DOHH2 (cell line): ENCODE data around the gene ITPK1.

Experiments
- EZH2phosphoT487 ChIP-seq: fragments of 200-600 bp; sonication (generic); IDR thresholded peaks from 2 replicates; pipeline ENCODE4 v1.6.1; 2017; ENCODE audit warnings: borderline replicate concordance, mild to moderate bottlenecking, antibody characterized with exemption, low read length, moderate library complexity, mixed read lengths
- TF ChIP-seq, protein P1 (sequence below): fragments of 200-600 bp; sonication (generic); IDR thresholded peaks from one replicate; pipeline ENCODE4 v1.5.1; 2014; ENCODE audit warnings: antibody characterized with exemption, mild to moderate bottlenecking, low read depth, low read length; ENCODE audit not compliant: poor library complexity, severe bottlenecking

DNA sequence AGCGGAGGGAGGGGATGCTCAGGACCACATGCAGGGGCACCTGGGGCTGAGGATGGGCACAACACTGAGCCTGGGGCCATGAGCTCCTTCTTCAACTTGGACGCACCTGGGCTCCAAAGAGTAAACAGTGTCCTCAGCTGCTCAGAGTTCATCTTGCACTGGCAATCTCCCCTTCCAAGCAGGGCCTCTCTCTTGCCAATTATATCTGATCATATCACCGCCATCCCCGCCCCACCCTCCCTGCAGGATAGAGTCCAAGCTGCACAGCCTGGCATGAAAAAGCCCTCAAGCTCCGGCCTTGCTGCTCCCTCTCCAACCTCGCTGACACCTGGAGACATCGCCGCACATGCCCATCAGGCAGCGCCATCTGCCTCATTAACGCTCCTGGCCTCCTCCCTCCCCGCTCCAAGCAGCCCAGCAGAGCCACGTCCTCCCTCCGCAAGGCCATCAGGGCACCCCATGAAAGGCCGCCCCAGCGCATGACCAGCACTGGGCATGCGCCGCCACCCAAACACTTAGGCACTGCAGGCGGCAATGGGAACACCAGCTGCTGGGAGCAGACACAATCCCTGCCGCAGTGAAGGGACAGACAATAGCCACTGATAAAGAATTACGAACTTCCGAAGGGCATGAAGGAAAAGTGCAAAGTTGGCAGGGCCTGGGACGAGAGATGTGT lies 103.9 kb downstream of the ITPK1 start:
- TF ChIP-seq, protein P1, sequence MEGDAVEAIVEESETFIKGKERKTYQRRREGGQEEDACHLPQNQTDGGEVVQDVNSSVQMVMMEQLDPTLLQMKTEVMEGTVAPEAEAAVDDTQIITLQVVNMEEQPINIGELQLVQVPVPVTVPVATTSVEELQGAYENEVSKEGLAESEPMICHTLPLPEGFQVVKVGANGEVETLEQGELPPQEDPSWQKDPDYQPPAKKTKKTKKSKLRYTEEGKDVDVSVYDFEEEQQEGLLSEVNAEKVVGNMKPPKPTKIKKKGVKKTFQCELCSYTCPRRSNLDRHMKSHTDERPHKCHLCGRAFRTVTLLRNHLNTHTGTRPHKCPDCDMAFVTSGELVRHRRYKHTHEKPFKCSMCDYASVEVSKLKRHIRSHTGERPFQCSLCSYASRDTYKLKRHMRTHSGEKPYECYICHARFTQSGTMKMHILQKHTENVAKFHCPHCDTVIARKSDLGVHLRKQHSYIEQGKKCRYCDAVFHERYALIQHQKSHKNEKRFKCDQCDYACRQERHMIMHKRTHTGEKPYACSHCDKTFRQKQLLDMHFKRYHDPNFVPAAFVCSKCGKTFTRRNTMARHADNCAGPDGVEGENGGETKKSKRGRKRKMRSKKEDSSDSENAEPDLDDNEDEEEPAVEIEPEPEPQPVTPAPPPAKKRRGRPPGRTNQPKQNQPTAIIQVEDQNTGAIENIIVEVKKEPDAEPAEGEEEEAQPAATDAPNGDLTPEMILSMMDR, result no peak
- no peak for TF ChIP-seq EZH2phosphoT487
